Middle frontal gyrus (tissue), 1 donor: ENCODE data around the gene UNC5B.
A peak's percentile ranks its signal among the peaks of the same experiment; 100 is the strongest.
"Not testable (repeated sequence)": the region's sequence is repeated elsewhere in the genome, so short reads cannot be mapped to it uniquely, and the experiment has no call there.

Source experiments
- DNase-seq: peaks from one replicate; pipeline ENCODE4 v3.0.0-alpha.2; 2015; ENCODE audit warnings: low spot score; ENCODE audit errors: extremely low spot score

UNC5B gene

DNA sequence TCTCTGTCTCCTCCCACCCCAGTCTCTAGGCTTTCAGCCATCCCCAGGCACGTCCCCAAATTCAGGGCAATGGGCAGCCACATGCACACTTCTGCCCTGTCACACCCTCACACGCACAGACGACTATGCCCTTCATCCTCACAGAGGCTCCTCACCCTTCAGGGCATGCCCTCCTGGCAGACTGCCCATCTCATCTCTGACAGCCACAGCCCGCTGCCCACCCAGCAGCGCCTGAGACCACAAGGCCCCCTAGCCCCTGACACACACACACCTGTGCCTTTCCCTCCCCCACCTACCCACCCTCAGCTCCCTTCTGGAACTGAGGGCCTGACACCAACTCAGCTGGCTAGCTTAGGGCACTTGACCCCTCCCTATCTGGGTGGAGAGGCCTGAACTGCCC lies 83.7 kb downstream of the UNC5B start:
- no peak for DNase-seq

DNA sequence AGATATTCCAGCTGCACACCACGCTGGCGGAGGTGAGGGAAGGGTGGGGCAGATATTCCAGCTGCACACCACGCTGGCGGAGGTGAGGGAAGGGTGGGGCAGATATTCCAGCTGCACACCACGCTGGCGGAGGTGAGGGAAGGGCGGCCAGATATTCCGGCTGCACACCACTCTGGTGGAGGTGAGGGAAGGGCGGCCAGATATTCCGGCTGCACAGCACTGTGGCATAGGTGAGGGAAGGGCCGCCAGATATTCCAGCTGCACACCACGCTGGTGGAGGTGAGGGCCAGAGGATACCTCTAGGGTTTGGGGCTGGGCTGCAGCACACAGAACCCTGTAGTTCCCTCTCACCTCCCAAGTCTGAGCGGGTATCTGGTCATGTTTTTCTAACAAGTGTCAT lies 84.4 kb downstream of the UNC5B start:
- not testable (repeated sequence) for DNase-seq

DNA sequence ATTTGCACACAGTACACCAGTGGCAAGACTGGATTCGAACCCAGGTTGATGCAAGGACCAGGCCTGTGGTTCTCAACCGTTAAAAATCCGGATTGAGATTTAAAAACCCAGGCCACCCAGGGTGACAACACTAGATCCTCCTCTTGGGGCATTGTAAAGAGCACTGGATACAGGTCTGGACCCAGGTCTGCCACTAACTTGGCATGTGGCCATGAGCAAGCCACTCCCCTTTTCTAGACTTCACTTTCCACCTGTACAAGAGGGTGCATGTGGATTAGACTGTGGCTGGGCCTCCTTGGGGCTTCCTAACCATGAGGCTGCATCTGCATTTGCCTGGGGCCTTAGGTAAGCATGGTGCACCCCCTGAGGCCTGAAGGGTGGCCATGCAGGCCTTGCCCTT lies 85.0 kb downstream of the UNC5B start:
- DNase-seq = no peak

DNA sequence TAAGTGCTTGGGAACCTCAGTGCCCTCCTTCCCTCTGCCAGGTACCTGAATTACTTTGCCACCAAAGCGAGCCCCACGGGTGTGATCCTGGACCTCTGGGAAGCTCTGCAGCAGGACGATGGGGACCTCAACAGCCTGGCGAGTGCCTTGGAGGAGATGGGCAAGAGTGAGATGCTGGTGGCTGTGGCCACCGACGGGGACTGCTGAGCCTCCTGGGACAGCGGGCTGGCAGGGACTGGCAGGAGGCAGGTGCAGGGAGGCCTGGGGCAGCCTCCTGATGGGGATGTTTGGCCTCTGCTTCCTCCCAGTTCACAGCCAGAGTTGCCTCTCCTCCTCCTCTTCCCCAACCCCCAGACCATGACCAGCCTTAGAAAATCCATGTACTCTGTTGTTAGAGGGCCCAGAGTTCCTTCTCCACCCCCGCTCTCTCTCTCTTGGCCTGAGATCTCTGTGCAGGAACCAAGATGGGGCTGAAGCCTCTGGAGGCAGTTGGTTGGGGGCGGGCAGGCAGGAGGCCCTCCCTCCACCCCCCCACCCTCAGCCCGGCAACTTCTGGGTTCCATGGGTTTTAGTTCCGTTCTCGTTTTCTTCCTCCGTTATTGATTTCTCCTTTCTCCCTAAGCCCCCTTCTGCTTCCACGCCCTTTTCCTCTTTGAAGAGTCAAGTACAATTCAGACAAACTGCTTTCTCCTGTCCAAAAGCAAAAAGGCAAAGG lies 86.9 kb downstream of the UNC5B start:
- no peak for DNase-seq

DNA sequence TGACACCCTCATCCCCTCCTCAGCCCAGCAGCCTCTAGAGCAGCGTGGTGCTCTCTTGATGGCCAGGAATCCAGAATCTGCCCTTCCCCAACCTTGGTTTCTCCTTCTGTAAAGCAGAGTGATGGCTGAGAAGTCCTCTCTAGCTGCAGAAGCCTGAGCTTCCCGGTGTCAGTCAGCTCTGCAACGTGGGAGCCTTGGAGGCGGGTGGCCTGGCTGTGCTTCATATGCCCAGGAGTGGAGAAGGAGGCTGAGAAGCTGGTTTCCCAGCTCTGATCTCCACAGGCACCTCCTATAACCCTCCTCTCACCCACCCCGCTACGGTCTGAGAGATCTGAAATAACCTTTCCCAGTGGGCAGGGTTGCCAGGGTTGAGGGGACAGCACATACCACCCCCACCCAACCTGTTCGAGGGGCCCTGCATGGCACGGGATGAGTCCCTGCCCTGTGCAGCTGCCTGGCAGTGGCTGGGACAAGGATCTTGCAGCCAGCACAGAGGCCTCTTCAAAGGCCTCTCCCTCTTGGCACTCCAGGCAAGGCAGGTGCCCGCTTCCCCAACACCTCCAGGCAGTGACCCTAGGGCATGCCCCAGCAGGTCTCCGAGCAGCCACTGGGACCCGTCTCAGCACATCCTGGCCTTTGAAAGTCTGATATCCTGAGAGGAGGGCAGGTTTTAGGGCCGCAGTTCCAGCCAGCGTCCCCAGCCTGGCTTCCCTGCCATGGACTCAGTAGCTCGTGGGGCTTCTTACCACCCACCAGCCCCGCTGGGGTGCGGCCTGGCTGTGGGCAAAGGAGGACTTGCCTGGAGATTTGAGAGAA lies 88.4 kb downstream of the UNC5B start:
- DNase-seq = no peak

DNA sequence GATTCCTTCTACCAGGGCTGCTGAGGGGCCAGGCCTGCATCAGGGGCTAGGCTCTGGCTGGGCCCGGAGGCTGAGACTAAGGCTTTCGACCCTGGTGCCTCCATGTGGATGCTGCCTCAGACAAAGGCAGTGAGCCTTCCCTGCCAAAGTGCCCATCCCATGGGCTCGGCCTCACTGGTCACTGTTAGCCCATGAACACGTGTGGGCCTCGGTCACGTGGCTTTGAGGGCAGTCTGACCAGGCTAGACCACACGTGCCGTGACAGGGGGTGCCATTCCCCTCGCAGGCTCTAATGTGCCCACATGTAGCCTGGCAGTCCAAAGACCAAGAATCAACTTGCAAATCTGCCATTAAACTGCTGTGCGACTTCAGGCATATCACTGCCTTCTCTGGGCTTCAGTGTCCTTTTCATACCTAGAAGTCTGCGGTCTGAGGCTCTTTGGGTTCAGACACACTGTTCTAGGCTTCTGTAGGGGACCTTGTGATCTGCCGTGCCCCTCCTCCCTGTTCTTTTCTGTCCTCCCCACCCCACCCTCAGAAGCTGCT lies 89.1 kb downstream of the UNC5B start:
- DNase-seq = no peak

DNA sequence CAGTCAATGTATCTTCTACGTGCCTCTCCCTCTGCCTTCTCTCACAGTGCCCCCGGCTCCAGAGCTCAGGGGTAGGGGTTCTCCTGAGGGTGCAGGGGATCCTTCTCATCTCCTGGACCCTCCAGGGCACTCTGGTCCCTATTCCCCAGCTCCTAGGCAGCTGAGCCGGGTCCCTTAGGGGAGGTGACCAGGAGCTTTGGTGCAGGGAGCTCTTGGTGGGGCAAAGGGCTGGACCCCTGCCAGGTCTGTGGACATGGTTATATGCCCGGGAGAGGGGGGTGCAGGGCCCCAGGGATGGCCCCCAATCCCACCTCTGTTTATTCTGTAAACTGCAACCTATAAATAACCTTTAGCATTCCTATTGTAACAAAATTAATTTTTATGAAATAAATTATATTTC lies 90.1 kb downstream of the UNC5B start:
- no peak for DNase-seq

DNA sequence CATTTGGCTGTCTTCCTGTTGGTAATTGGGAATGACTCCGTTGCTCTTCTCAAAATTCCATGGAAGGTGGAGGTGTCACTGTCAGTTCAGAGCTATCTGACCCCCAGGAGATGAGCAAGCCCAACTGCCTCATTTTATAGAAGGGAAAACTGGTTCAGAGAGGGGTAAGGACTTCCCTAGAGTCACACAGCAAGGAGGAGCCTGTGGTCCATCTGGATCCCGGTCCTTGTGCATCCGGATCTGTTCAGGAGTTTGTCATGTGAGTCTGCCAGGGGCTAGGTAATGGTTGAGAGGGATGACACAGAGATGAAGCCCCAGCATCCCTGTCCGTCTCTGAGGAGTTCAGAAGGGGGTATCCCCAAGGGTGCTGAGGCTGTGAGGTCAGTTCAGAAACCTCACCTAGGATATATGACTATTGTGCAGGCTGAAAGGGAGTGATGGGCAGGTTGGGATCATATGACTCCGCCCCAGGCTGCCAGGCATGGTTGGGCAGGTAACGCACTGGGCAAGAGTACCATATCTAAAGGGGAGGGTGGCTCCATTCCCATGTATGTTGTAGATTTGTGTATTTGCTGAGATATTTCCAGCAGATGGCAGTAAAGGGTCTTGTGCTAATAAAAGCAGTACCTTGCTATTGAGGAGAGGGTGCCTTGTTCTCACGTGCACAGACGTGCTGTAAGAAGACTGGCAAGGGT lies 90.7 kb downstream of the UNC5B start:
- DNase-seq = no peak

DNA sequence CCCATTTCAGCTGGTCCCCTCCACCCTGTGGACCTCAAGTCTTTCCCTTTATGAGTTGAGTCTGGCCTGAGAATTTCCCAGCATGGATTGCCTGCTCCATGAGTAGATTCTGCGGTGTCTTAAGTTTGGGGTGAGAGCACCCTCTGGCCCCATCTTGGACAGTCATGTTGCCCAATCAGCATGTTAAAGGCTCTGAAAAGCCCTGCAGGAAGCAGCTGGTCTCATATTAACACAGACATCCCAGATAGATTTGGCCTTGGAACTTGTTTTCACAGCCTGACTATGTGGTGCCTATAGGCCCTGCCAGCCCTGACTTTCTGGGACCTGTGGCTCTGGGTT lies 91.2 kb downstream of the UNC5B start:
- DNase-seq = no peak

DNA sequence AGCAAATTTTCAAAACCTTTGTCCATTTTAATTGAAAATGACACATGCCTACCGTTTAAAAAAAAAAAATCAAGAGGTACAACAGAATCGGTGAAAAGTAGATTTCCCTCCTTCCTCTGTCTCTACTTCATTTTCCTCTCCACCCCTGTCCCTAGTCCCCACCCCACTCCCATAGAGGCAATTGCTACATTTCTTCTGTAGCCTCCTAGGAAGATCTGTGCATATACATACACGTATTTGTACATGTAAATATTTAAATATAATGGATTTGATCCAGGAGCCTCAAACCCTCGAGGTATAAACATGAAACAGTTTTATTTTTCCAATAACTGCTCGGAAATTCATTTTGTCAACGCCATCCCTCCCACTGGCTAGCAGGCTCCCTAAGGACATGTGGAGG lies 92.5 kb downstream of the UNC5B start:
- no peak for DNase-seq

DNA sequence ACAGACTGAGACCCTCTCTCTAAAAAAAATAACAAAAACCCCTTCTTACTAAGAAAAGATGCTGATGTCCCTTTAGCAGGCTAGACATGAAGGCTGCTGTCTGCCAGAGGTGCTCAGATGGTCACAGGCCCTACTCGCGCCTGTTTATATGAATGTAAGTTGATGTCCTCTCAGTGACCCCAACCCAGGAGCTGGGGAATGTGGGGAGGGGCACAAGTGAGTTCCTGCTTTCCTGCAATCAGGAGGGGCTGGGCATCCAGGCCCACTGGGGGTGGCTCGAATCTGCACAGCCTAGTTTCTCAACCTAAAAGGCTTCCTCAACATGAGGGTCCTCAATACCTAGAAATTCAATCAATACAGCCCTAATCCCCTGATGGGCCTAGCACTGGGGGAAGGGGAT lies 94.6 kb downstream of the UNC5B start:
- DNase-seq = no peak

DNA sequence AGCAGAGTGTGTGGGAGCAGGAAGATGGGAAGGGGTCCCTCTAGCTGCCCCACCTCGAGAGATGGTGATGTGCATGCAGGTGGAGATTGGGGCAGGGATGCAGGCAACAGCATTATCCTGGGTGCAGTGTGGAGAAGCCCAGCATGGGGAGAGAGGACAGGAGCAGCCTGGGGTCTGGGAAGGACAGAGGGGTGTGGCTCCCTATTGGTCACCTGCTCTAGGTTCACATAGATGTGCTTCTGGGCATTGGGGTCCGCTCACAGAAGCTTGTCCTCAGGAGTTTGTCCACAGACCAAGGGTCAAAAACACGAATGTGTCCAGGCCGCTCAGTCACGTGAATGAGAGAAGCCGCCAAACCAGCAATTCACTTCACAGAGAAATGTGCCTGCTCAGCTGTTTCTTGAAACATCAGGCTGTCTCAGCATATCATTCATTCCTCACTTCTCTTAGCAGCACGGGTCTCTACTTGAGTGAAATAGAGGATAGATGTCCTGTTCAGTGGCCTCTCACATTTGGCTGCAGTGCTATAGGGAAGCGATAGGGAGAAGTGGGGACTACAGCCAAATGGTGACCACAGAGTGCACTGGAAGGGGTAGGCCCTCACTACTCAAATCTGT lies 95.2 kb downstream of the UNC5B start:
- DNase-seq = no peak

DNA sequence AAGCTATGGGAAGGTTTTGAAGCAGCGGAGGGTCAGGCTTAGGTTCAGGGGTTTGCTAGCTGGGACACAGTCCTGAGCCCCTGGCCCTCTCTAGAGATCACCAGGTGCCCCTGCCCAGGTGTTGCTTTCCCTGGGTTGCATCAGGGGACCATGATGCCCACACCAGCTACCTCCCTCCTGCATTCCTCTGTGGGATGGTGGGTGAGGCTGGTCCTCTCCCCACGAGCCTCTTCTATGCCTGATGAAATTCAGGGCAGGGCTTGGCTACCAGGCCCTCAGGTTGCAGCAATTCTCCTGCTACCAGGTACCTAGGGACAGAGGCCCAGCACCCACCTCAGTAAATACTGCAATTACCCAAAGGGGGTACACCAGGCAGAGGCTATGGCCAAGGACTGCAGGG lies 95.9 kb downstream of the UNC5B start:
- no peak for DNase-seq

DNA sequence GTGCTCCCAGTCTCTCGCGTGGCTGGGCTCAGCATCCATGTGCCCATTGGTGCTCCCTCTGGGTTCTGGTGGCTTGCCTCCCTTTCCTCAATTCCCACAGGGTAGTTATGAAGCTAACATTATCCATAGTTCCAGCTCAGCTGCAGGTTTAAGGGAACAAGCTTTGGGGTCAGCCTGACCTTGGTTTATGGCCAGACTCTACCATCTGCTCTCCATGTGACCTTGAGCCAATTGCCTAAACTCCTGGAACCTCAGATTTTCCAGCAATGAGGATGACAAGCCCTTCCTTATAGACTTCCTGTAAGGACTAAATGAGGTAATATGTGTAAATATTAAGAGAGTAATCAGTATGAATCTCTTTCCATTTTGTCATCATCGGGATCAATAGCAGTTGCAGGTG lies 96.6 kb downstream of the UNC5B start:
- no peak for DNase-seq

DNA sequence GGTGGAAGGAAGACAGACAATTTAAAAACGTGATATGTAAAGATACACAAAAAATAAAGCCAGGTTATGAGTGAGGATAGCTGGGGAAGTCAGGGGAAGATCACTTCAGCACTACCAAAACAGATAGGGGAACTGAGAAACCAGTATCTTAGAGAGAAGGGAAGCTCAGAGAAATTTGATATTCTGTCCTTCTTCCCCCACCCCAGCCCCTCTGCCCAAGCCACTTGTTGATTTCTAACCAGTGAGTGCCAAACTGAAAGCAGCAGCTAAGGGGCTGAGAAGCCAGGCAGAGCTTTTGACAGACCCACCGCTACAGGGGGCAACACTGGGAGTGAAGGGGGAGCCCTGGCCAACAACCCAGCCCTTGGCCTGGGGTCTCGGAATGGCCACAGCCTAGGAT lies 97.5 kb downstream of the UNC5B start:
- DNase-seq = no peak

DNA sequence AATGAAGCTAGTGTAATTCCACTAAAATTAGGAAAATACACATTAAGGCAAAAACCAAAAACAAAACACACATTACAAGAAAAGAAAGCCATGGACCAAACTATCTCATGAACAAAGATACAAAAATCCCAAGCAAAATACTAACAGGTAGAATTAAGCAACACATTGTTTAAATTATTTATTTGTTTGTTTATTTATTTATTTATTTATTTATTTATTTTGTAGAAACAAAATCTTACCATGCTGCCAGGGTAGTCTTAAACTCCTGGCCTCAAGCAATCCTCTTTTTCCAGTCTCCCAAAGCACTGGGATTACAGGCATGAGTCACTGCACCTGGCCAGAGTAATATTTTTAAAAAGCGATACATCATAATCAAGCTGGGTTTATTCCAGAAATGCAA lies 99.8 kb downstream of the UNC5B start:
- DNase-seq = no peak

DNA sequence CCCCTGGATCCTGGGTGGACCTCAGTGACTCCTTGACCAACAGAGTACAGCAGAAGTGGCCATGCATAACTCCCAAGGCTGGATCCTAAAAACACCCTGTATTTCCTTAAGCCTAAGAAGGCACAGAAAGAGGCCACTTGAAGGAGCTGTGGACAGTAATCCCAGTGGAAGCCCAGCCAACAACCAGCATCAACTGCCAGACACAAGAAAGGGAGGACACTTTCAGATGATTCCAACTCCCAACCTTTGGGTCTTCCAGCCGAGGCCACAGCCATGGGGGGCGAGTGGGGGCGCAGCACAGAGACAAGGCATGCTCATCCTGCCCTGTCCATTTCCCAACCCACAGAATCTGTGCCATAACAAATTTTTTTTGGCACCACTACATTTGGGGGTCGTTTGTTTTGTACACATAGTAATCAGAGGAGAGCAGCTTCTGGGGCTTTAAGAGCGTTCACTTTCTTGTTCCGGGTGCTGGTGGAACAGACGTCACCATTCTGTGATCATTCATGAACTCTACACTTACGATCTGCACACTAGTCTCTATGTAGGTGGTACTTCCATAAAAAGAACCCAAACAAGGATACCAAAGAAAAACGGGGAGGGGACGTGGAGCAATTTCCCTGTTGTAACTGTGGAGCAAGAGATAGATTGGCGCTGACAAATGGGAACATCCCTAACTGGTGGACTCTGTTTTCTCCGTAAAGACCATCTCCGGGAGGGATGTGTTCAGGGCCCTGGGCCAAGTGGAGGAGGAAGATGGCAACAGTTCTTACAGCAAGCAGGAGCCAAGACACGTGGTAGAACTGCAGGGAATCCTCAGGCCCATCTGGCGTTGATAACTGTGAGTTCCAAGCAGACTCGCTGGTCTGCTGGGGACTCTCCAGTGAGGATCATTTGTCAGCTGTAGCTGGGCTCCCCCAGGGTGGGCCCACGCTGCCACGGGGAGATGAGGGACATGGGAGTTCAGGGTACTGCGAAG lies 100.7 kb downstream of the UNC5B start:
- peak; percentile 40 for DNase-seq

DNA sequence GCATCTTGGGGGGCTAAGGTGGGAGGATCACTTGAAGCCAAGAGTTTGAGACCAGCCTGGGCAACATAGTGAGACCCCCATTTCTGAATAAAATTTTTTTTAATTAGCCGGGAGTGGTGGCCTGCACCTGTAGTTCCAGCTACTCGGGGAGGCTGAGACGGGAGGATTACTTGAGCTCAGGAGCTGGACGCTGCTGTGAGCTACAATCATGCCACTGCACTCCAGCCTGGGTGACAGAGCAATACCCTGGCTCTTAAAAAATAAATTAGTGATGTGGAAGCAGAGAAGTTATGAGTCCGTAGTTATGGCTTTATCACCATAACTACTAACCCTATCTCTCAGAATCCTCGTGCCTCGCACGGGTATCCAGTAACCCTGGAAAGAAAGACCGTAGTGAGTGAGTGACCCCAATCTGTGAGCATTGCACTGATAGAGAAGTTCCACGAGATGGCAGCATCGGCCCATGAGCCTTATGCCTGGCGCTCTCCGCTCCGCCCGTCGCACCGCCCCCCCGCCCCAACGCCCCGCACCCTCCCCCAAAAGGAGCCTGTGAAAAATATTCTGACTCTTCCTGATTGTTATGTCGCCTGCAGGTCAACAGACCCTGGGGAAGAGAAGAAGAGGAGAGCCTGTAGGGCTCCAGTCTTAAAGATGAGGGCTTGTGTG lies 101.8 kb downstream of the UNC5B start:
- DNase-seq = no peak

DNA sequence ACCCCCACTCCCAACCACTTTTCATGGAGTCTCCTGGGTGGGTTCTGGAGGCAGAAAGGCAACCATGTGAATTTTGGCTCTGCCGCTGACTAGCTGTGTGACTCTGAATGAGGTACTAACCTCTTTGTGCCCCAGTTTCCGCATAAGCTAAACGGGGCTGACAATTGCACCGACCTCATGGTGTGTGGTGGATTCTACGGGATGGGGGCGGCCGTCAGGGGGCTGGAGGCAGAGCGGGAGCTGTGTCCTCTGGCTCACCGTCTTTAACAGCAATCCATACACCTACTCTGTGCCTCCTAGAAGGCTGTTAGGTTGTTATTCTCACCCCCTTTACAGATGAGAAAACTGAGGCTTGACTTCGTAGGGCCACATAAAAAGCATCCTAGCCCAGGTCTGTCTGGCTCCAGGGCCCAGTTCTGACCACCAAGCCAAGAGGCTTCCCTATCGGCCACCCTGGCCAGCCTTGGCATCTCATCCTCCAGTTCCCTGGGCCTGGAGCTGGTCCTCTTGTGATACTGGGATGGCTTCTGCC lies 102.4 kb downstream of the UNC5B start:
- no peak for DNase-seq
